ENCODE results near the gene NAGPA. TPM values are rescaled to one million over a fixed set of nuclear protein-coding genes. Genes with fewer than 3 reads are reported as not detected.
A peak's percentile ranks its signal among the peaks of the same experiment; 100 is the strongest.
"Not testable (repeated sequence)": the region's sequence is repeated elsewhere in the genome, so short reads cannot be mapped to it uniquely, and the experiment has no call there.

The NAGPA gene
- total and polyA plus RNA-seq, 2 experiments from 2014 or later = 6.3 to 20.7 TPM

DNA sequence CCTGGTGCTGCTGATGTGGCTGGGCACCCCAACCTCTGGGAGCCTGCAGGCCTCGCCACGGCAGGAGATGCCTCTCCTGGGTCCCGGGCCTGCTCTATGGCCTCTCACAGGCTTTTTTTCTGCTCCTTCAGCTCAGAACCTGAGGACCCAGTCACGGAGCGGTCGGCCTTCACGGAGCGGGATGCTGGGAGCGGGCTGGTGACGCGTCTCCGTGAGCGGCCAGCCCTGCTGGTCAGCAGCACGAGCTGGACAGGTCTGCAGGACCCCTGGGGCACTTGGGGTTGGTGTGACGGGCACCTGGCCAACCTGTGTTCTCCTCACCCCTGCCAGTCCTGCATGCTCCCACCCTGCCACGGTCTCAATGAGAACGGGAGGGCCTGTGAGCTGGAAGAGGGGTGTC is 44.9 kb upstream of the NAGPA start:
- Mint-ChIP-seq H3K4me3 (no peak overlapping the region), H3K27ac (no peak overlapping the region), H3K36me3 (ENCODE audit: low read depth) (peaks cover 64% of the 10 kb centered on the region), H3K9me3 (no peaks in the 10 kb centered on the region), H3K4me1 (no peaks in the 10 kb centered on the region), H3K27me3 (ENCODE audit: insufficient read depth, low read depth, poor library complexity) (peaks cover 14% of the 10 kb centered on the region)
- Histone ChIP-seq H3K27ac (ENCODE audit: low read depth) (no peak overlapping the region), H3K36me3 (ENCODE audit: insufficient read depth) (no peaks in the 10 kb centered on the region; the same call in 1 of the 2 replicates), H3K4me1 (ENCODE audit: insufficient read depth) (no peaks in the 10 kb centered on the region), H3K4me2 (no peak overlapping the region), H3K79me2 (replicated peaks; ENCODE audit: insufficient read depth) (peaks cover 20% of the 10 kb centered on the region), H4K20me1 (replicated peaks; ENCODE audit: insufficient read depth) (no peaks in the 10 kb centered on the region; the same call in 1 of the 2 replicates), H3K9me2 (ENCODE audit: insufficient read depth) (no peaks in the 10 kb centered on the region), H2AFZ (no peak overlapping the region), H3K4me3 (no peak overlapping the region), H3K27me3 (ENCODE audit: insufficient read depth) (no peaks in the 10 kb centered on the region), H3F3A (replicated peaks; ENCODE audit: low read depth) (no peaks in the 10 kb centered on the region)
- ATAC-seq (no peak), DNase-seq (ENCODE audit: low spot score) (no peak)
- TF ChIP-seq POLR2AphosphoS5 (IDR thresholded peaks at IDR 0.05; ENCODE audit: low read depth) = no peak

DNA sequence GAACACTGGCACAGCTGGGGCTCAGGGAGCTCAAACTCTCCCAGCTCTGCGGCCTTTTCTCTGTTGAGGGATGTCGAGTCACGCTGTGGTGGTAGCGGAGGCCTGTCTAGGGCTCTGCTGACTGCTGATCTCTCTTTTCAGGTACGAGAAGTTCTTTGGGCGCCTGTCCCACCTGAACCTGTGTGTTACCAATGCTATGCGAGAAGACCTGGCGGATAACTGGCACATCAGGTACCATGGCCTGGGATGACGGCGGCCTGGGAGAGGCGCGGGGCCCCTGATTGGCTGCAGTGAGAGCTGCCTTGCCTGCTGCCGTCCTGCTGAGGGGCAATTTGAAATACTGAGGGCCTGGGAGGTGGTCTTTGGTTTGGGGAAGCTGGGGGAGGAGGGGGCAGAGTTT is 43.6 kb upstream of the NAGPA start:
- no peaks in the 10 kb centered on the region for H3K9me3 Mint-ChIP-seq
- no peak for TF ChIP-seq NANOG (IDR thresholded peaks at IDR 0.05; ENCODE audit: borderline replicate concordance)
- no peak for TF ChIP-seq POLR2AphosphoS5 (IDR thresholded peaks at IDR 0.05; ENCODE audit: low read depth)
- TF ChIP-seq JUNB (IDR thresholded peaks at IDR 0.05; ENCODE audit: unreplicated experiment) = no peak
- no peak for TF ChIP-seq ZNF331 (CRISPR knock-in tag; IDR thresholded peaks at IDR 0.05; ENCODE audit: low read depth)
- TF ChIP-seq, protein P1, sequence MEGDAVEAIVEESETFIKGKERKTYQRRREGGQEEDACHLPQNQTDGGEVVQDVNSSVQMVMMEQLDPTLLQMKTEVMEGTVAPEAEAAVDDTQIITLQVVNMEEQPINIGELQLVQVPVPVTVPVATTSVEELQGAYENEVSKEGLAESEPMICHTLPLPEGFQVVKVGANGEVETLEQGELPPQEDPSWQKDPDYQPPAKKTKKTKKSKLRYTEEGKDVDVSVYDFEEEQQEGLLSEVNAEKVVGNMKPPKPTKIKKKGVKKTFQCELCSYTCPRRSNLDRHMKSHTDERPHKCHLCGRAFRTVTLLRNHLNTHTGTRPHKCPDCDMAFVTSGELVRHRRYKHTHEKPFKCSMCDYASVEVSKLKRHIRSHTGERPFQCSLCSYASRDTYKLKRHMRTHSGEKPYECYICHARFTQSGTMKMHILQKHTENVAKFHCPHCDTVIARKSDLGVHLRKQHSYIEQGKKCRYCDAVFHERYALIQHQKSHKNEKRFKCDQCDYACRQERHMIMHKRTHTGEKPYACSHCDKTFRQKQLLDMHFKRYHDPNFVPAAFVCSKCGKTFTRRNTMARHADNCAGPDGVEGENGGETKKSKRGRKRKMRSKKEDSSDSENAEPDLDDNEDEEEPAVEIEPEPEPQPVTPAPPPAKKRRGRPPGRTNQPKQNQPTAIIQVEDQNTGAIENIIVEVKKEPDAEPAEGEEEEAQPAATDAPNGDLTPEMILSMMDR (conservative IDR thresholded peaks at IDR 0.05; ENCODE audit: low read depth in 2 of 2) = no peak
- no peak for DNase-seq (ENCODE audit: low spot score)

GRCh38 chr16:5075637-5076036 is 41.9 kb upstream of the NAGPA start:
- H3K4me3 ChIP-seq = no peak overlapping the region
- peaks cover 7% of the 10 kb centered on the region for H3K4me1 ChIP-seq (ENCODE audit: insufficient read depth)
- peak; percentile 68 for DNase-seq (ENCODE audit: low spot score)
- no peak overlapping the region for H2AFZ ChIP-seq
- ATAC-seq = peak; percentile 54
- 0 out of 3 replicates have a peak, but pooled peaks cover 3% of the 10 kb centered on the region for H3K9me3 Mint-ChIP-seq
- H3K4me1 Mint-ChIP-seq = peaks cover 11% of the 10 kb centered on the region; the same call in 1 of the 3 replicates
- no peaks in the 10 kb centered on the region; the same call in 1 of the 2 replicates for H3K36me3 ChIP-seq (ENCODE audit: insufficient read depth)
- H3K27me3 ChIP-seq (ENCODE audit: insufficient read depth) = no peaks in the 10 kb centered on the region
- peaks cover 35% of the 10 kb centered on the region for H3K79me2 ChIP-seq (replicated peaks; ENCODE audit: insufficient read depth)
- H3K9me2 ChIP-seq (ENCODE audit: insufficient read depth) = no peaks in the 10 kb centered on the region
- no peaks in the 10 kb centered on the region; the same call in 1 of the 2 replicates for H3F3A ChIP-seq (replicated peaks; ENCODE audit: low read depth)
- peaks cover 49% of the 10 kb centered on the region for H3K36me3 Mint-ChIP-seq (ENCODE audit: low read depth)
- H3K27ac ChIP-seq (ENCODE audit: low read depth) = no peak overlapping the region
- no peaks in the 10 kb centered on the region; the same call in 1 of the 2 replicates for H4K20me1 ChIP-seq (replicated peaks; ENCODE audit: insufficient read depth)
- TF ChIP-seq POLR2AphosphoS5 (IDR thresholded peaks at IDR 0.05; ENCODE audit: low read depth) = no peak
- TF ChIP-seq, protein P1 (conservative IDR thresholded peaks at IDR 0.05; ENCODE audit: low read depth in 2 of 2) = peak in 1 of 2 experiments; percentile 45; a peak in 3 of 4 replicates
- H3K4me3 Mint-ChIP-seq = no peak overlapping the region
- no peak overlapping the region for H3K27ac Mint-ChIP-seq
- peaks cover 17% of the 10 kb centered on the region for H3K27me3 Mint-ChIP-seq (ENCODE audit: insufficient read depth, low read depth, poor library complexity)
- no peak overlapping the region for H3K4me2 ChIP-seq

More for the DNA sequence above, 43.6 kb upstream of the NAGPA start:
- H4K20me1 ChIP-seq (replicated peaks; ENCODE audit: insufficient read depth) = no peaks in the 10 kb centered on the region; the same call in 1 of the 2 replicates
- H3K9me2 ChIP-seq (ENCODE audit: insufficient read depth) = no peaks in the 10 kb centered on the region
- Mint-ChIP-seq H3K36me3 (ENCODE audit: low read depth) (peaks cover 53% of the 10 kb centered on the region), H3K27me3 (ENCODE audit: insufficient read depth, low read depth, poor library complexity) (peaks cover 14% of the 10 kb centered on the region), H3K4me1 (peaks cover 11% of the 10 kb centered on the region; the same call in 1 of the 3 replicates), H3K4me3 (no peak overlapping the region), H3K27ac (no peak overlapping the region)
- H2AFZ ChIP-seq = no peak overlapping the region
- peaks cover 6% of the 10 kb centered on the region for H3K4me1 ChIP-seq (ENCODE audit: insufficient read depth)
- H3K36me3 ChIP-seq (ENCODE audit: insufficient read depth) = no peaks in the 10 kb centered on the region; the same call in 1 of the 2 replicates
- ATAC-seq = no peak
- H3F3A ChIP-seq (replicated peaks; ENCODE audit: low read depth) = no peaks in the 10 kb centered on the region
- H3K79me2 ChIP-seq (replicated peaks; ENCODE audit: insufficient read depth) = peaks cover 33% of the 10 kb centered on the region
- no peak overlapping the region for H3K4me3 ChIP-seq
- no peak overlapping the region for H3K4me2 ChIP-seq
- H3K27me3 ChIP-seq (ENCODE audit: insufficient read depth) = no peaks in the 10 kb centered on the region
- no peak overlapping the region for H3K27ac ChIP-seq (ENCODE audit: low read depth)

- H3K9me3 Mint-ChIP-seq; H3K27ac ChIP-seq (ENCODE audit: low read depth); H3F3A ChIP-seq (replicated peaks; ENCODE audit: low read depth); H3K4me2 ChIP-seq; H3K9me2 ChIP-seq (ENCODE audit: insufficient read depth); H2AFZ ChIP-seq; DNase-seq (ENCODE audit: low spot score); H4K20me1 ChIP-seq (replicated peaks; ENCODE audit: insufficient read depth); H3K27ac Mint-ChIP-seq; H3K36me3 ChIP-seq (ENCODE audit: insufficient read depth); ATAC-seq; H3K4me1 ChIP-seq (ENCODE audit: insufficient read depth); H3K4me3 Mint-ChIP-seq; H3K4me3 ChIP-seq; H3K27me3 ChIP-seq (ENCODE audit: insufficient read depth): not testable (repeated sequence)
- Mint-ChIP-seq H3K4me1 (peaks cover 11% of the 10 kb centered on the region; the same call in 1 of the 3 replicates), H3K36me3 (ENCODE audit: low read depth) (peaks cover 36% of the 10 kb centered on the region), H3K27me3 (ENCODE audit: insufficient read depth, low read depth, poor library complexity) (peaks cover 21% of the 10 kb centered on the region)
- peaks cover 35% of the 10 kb centered on the region for H3K79me2 ChIP-seq (replicated peaks; ENCODE audit: insufficient read depth)
These were observed 40.0 kb upstream of the NAGPA start for GRCh38 chr16:5073771-5074170.
